Adrenal gland (tissue), 12 donors: ENCODE measurements around the gene RTL1. TPM values are rescaled to one million over a fixed set of nuclear protein-coding genes. Genes with fewer than 3 reads are reported as not detected.

Experiments
- DNase-seq, 7 donors: peaks; one replicate each; pipeline ENCODE4 v3.0.0-alpha.2; 2019 to 2020
- H3K27ac ChIP-seq, 5 donors: fragments of 200-600 bp; sonication (generic) in 4 of 5; 1 replicate in 3 of 5; 2 replicates in 2 of 5; pipeline versions ENCODE4 v1.5.1 to v1.8.0; 2016 to 2020; ENCODE audit warnings: mild to moderate bottlenecking in 1 of 5
- H3K27me3 ChIP-seq: fragments of 200-600 bp; 2 replicates; pipeline ENCODE4 v1.8.0; 2021
- H3K36me3 ChIP-seq, 2 donors: fragments of 200-600 bp; replicated peaks in 1 of 2; 1 replicate in 1 of 2; 2 replicates in 1 of 2; pipeline versions ENCODE4 v1.5.1 to v1.8.0; 2018 to 2022
- H3K4me1 ChIP-seq, 2 donors: fragments of 200-600 bp; replicated peaks in 1 of 2; 1 replicate in 1 of 2; 2 replicates in 1 of 2; pipeline versions ENCODE4 v1.5.1 to v1.8.0; 2018 to 2021
- H3K4me3 ChIP-seq, 4 donors: fragments of 200-600 bp; sonication (generic) in 3 of 4; one replicate each; pipeline ENCODE4 v1.5.1; 2016 to 2018
- H3K9me3 ChIP-seq, 3 donors: fragments of 200-600 bp; sonication (generic) in 1 of 3; replicated peaks in 1 of 3; 1 replicate in 2 of 3; 2 replicates in 1 of 3; pipeline versions ENCODE4 v1.5.1 to v1.8.0; 2016 to 2021
- POLR2A ChIP-seq, 2 donors: fragments of 450-650 bp; IDR thresholded peaks; one replicate each; pipeline ENCODE4 v1.6.1; 2017; ENCODE audit warnings: antibody characterized with exemption in 2 of 2, mild to moderate bottlenecking in 2 of 2, moderate library complexity in 1 of 2
- WGBS, 4 donors: extraction: QIAGEN DNeasy Blood & Tissue Kit in 2 of 4; methylation state at CpG; one replicate each; pipeline versions ENCODE4 v1.1.5 to v1.1.7; 2013 to 2017; 5-methylcytosine and 5-hydroxymethylcytosine counted together
- intact Hi-C, 2 donors: fragments of 100-400 bp; cut with DNase I; formaldehyde crosslinking; loops; one replicate each; pipeline versions ENCODE4 v1.14.1 to v1.15.0; 2022 to 2023
- polyA plus RNA-seq, 3 donors: library from polyadenylated mRNA; stranded (reverse); fragments of 200-250 nt in 2 of 3; fragments of 350-450 nt in 1 of 3; fragmentation: Illumina TruSeq in 1 of 3; extraction: RNeasy Lipid Tissue Mini Kit (QIAGEN cat#74804) in 1 of 3; gene quantifications; one replicate each; pipeline ENCODE4 v1.2.3, GENCODE V29; 2013 to 2014
- total RNA-seq, 9 donors: library from RNA; depleted of rRNA in 4 of 9; stranded (reverse); fragments of >200 nt in 4 of 9; fragments of 120-200 nt in 1 of 9; fragmentation: NEBNext Ultra II Directional in 1 of 9; extraction: Animal tissue kit (Norgen Biotek cat#: 25700) in 1 of 9; gene quantifications; one replicate each; pipeline versions ENCODE4 v1.1.0 to v1.2.4, GENCODE V29; 2013 to 2023
- TF ChIP-seq, protein P1 (sequence below), 6 experiments: fragments of 450-650 bp in 4 of 6; fragments of 200-600 bp in 2 of 6; sonication (generic) in 1 of 6; IDR thresholded peaks; 1 replicate in 5 of 6; 2 replicates in 1 of 6; pipeline versions ENCODE4 v1.5.1 to v1.8.0; 2016 to 2021; ENCODE audit warnings: antibody characterized with exemption in 6 of 6, mild to moderate bottlenecking in 2 of 6, moderate library complexity in 1 of 6
- donor health status: healthy with polysubstance abuse.
- donor health status: Bipolar disorder and iron deficiency.
- donor health status: DM: yes; HTN: yes; CAD: no.
- donor health status: DM: no; HTN: no; CAD: no.
- donor health status: DM: no; HTN: no; CAD: no.
- donor health status: DM: yes; HTN: yes; CAD: no.

The RTL1 gene
- total and polyA plus RNA-seq, 12 donors, result 0.11 to 6.2 (median 1.0) TPM; not detected in 3

DNA sequence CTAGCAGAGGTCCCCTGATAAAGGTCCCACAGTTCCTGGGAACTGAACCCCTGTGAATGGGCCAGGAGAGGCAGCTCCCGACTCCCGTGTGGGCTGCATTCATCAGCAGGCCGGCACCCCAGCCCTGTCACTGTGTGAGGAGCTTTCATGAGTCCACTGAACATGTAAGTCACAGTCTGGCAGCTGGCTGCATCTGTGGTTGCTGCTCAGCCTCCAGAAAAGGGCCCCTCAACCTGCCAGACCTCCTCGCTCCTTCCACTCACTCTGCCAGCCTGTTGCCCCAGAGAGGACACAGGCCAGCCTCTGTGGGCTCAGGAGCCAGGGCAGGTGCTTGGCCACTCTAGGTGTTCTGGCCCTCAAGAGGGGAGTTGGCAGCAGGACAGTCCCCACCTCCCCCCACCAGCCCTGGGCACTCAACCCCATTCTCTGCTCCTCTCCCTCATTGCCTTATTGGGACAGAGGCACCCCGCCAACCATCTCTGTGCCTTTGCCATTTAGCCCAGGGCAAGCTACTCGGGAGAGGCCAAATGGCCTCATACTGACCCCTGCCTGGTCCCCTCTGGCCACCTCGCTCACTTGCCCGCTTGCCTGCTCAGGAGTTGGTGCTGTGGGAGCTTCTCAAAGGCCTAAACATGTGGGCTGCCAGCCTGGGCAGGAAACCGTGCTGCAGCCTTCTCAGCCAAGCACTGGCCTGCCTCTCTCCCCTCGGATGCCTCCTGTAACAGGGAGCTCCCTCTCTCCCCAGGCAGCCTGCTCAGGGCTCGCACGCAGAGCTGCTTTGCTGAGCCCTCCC is 1.9 kb downstream of the RTL1 start:
- intact Hi-C loops, result loop anchor here in 1 of 2 donors (5.0 to 10.0 kb wide), 4 partner anchors 49 to 723 kb away; no protein-coding TSS in a partner anchor
- TF ChIP-seq, protein P1, sequence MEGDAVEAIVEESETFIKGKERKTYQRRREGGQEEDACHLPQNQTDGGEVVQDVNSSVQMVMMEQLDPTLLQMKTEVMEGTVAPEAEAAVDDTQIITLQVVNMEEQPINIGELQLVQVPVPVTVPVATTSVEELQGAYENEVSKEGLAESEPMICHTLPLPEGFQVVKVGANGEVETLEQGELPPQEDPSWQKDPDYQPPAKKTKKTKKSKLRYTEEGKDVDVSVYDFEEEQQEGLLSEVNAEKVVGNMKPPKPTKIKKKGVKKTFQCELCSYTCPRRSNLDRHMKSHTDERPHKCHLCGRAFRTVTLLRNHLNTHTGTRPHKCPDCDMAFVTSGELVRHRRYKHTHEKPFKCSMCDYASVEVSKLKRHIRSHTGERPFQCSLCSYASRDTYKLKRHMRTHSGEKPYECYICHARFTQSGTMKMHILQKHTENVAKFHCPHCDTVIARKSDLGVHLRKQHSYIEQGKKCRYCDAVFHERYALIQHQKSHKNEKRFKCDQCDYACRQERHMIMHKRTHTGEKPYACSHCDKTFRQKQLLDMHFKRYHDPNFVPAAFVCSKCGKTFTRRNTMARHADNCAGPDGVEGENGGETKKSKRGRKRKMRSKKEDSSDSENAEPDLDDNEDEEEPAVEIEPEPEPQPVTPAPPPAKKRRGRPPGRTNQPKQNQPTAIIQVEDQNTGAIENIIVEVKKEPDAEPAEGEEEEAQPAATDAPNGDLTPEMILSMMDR (IDR thresholded peaks at IDR 0.05), result no peak
- no peak for TF ChIP-seq POLR2A (IDR thresholded peaks at IDR 0.05)
- Histone ChIP-seq H3K4me1 (peaks cover 27 to 44% of the 10 kb centered on the region in 2 donors), H3K9me3 (no peaks in the 10 kb centered on the region), H3K27ac (peak overlapping the region in 3 of 5 donors; percentile 4 to 79 (median 56)), H3K4me3 (no peak overlapping the region), H3K27me3 (no peaks in the 10 kb centered on the region), H3K36me3 (peaks cover 0 to 49% of the 10 kb centered on the region in 2 donors)
- WGBS, 4 donors, result 76 to 91% (median 86%) methylated on average over 7 to 12 of the region's 12 CpGs
- DNase-seq, result peak in 5 of 7 donors; percentile 13 to 61 (median 27)

DNA sequence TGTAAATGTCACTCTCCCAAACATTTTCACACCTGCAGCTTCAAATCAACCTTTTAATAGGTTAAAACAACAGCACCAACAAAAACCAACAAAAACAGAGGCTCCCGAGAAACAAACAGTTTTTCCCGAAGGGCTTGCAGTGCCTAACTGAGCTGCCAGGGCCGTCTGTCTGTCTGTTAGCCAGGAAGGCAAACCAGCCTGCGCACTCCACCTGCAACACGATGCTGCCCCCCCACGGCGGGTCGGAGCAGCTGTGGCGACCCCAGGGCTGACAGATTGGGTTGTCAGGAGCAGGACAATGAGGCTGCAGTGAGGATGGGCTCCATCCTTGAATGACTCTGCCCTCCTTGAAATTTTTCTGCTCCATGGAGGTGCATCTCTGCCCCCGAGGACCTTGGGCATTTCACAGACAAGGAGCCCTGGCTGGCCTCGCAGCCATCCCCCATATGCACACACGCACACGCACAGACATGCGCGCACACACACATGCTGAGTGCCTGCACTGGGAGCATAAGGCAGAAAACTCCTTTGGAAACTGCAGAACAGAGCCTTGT is 2.6 kb downstream of the RTL1 start:
- no peaks in the 10 kb centered on the region for H3K27me3 ChIP-seq
- TF ChIP-seq POLR2A (IDR thresholded peaks at IDR 0.05), result peak in 1 of 2 donors; percentile 26
- TF ChIP-seq, protein P1 (IDR thresholded peaks at IDR 0.05), result peak; percentile 20 to 68 (median 52)
- 41 to 57% (median 46%) methylated on average over 8 to 15 of the region's 15 CpGs for WGBS, 4 donors
- intact Hi-C loops, result loop anchor here in 1 of 2 donors (5.0 to 10.0 kb wide), 4 partner anchors 49 to 724 kb away; no protein-coding TSS in a partner anchor
- no peaks in the 10 kb centered on the region for H3K9me3 ChIP-seq
- H3K36me3 ChIP-seq, result peaks cover 0 to 49% of the 10 kb centered on the region in 2 donors
- peak overlapping the region; percentile 29 to 79 (median 56) for H3K27ac ChIP-seq
- peak; percentile 79 to 91 (median 84) for DNase-seq
- H3K4me1 ChIP-seq, result peaks cover 29 to 50% of the 10 kb centered on the region in 2 donors
- peak overlapping the region in 1 of 4 donors; percentile 18 for H3K4me3 ChIP-seq

DNA sequence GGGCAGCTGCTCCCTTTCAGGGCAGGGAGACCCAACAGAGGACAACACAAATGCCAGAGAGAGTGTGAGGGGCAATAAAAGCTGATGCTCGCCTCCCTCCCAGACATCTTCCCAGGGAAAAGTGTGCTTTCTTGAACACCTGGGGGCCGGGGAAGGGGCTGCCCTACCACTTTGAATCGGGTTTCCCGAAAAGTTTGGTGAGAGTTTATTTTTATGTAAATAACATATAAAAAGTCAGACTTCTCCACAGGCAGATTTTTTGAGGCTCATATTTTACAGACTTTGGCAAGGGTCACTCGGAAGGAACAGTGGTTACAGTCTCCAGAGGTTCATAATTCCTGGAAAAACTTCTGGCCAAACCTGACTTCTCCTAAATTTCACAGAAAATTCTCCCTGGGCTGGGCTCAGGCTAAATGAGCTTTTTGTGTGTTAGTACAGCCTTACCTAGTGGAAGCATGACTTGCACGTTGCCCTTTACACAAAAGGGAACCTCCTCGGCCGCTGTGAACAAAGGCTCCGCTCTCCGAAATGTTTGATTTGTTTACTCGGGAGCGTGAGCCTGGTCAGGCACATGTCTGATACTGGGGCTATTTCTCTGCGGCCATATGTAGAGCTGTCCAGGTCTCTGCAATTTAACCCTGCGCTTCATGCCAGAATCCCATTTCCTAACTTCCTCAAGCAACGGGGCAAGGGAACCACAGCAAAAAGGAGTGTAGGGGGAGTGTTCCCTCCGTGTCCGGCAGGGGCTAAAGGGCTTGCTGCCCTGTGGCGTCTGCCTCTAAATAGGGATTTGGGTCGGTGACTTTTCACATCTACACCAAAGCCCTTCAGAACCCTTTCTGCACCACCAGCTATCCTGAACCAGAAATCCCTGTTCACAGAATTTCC is 3.4 kb downstream of the RTL1 start:
- intact Hi-C loops, result loop anchor here in 1 of 2 donors (5.0 to 10.0 kb wide), 4 partner anchors 48 to 725 kb away; no protein-coding TSS in a partner anchor
- DNase-seq, result peak in 5 of 7 donors; percentile 35 to 72 (median 42)
- Histone ChIP-seq H3K36me3 (peaks cover 0 to 49% of the 10 kb centered on the region in 2 donors), H3K27ac (peak overlapping the region; percentile 29 to 79 (median 56)), H3K4me1 (peaks cover 29 to 58% of the 10 kb centered on the region in 2 donors), H3K27me3 (no peaks in the 10 kb centered on the region), H3K4me3 (peak overlapping the region in 1 of 4 donors; percentile 18), H3K9me3 (no peaks in the 10 kb centered on the region)
- 9 to 23% (median 19%) methylated on average over 19 of the region's 19 CpGs for WGBS, 4 donors
- TF ChIP-seq POLR2A (IDR thresholded peaks at IDR 0.05), result no peak
- TF ChIP-seq, protein P1 (IDR thresholded peaks at IDR 0.05), result peak in 1 of 6 experiments; percentile 36
